Cardiac fibroblast (primary cell): ENCODE measurements around the gene MYLIP.

ENCODE experiments used
- DNase-seq, 2 donors: peaks; one replicate each; pipeline versions ENCODE4 v3.0.0 to v3.0.0-alpha.2; 2010; ENCODE audit warnings: low read depth in 2 of 2
- H3K4me3 ChIP-seq, 2 donors: replicated peaks in 1 of 2; 1 replicate in 1 of 2; 2 replicates in 1 of 2; pipeline ENCODE4 v1.5.1; 2011; ENCODE audit warnings: low read depth in 2 of 2, low read length in 2 of 2, mild to moderate bottlenecking in 2 of 2, moderate library complexity in 1 of 2
- CTCF ChIP-seq: IDR thresholded peaks from one replicate; pipeline ENCODE4 v1.5.1; 2011; ENCODE audit warnings: low read depth, mild to moderate bottlenecking, low read length, inconsistent platforms

Gene MYLIP

GRCh38 chr6:16128759-16129622 lies at the start of gene MYLIP:
Gene MYLIP, plus strand, starts transcription at chr6:16129086. Its CDS starts 237 bp downstream, at chr6:16129323.
- DNase-seq, result peak; percentile 87 to 97
- H3K4me3 ChIP-seq, result peak within 1 kb of the TSS; percentile 76 to 96
- peak; percentile 61 for TF ChIP-seq CTCF

DNA sequence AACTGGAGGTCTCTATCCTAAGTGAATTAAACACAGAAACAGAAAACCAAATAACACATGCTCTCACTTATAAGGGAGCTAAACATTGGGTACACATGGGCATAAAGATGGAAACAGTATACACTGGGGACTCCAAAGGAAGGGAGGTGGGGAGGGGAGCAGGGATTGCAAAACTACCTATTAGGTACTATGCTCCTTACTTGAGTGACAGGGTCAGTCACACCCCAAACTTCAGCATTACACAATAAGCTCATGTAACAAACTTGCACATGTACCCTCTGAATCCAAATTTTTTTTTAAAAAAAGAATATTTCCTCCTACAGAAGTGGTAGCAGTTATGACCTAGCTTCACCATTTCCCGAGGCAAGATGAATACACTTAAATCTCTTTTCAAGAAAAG lies 49.5 kb upstream of the MYLIP start:
- no peak overlapping the region for H3K4me3 ChIP-seq
- no peak for TF ChIP-seq CTCF
- no peak for DNase-seq

DNA sequence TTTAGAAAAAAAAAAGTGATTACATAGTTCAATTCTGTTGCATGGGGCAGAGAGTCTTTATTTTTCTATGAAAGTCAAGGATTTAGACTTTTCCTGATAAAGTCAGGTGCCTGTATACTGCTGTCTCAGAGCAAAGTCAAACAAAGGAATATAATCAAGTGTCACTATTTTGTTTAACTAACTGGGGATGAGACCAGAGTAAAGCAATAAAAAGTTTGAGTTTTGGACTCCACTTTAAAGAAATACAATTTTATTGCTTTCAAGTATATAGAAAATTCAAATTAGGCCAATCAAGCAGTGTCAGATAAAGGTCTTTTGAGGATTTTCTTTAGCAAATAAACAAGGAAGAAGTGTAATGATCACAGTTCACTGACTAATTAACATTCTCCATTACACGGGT lies 48.7 kb upstream of the MYLIP start:
- H3K4me3 ChIP-seq, result no peak overlapping the region
- TF ChIP-seq CTCF, result no peak
- DNase-seq, result no peak

DNA sequence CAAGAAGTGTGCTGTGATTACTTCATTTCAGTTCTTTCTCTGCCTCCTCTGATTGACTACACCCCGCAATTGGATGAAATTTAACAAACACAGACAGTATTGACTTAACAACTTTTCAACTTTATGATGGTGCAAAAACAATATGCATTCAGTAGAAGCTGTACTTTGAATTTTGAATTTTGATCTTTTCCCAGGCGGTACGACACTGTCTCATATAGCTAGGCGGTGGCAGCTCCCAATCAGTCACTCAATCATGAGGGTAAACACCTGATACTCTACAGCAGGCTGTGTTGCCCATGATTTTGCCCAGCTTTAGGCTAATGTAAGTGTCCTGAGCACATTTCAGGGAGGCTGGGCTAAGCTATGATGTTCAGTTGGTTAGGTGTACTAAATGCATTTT lies 47.6 kb upstream of the MYLIP start:
- no peak for TF ChIP-seq CTCF

GRCh38 chr6:16082361-16082760 lies 46.5 kb upstream of the MYLIP start:
- no peak for TF ChIP-seq CTCF

More for the DNA sequence above, 47.6 kb upstream of the MYLIP start:
- no peak overlapping the region for H3K4me3 ChIP-seq
- no peak for DNase-seq

DNA sequence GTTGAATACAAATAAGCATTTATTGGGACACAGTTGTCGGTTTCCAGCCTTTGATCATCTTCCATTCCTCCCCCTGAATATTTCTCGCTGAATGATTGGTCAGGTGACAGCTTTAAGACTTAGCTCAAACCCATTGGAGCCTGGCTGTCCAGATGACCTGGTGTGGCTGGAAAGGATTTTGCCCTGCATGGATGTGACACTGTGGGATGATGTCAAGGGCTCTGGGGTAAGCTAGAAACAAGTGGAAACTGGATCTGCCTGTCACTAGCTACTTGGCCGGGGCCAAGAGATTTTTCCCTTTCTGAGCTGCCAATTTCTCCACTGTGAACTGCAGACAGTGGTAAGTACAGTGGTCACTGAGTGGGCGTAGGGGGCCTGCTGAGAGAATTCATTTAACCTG lies 41.9 kb upstream of the MYLIP start:
- no peak for TF ChIP-seq CTCF
- no peak for DNase-seq
- H3K4me3 ChIP-seq, result no peak overlapping the region

More at GRCh38 chr6:16082361-16082760, 46.5 kb upstream of the MYLIP start:
- no peak overlapping the region for H3K4me3 ChIP-seq
- DNase-seq, result peak in 1 of 2 donors; percentile 22

DNA sequence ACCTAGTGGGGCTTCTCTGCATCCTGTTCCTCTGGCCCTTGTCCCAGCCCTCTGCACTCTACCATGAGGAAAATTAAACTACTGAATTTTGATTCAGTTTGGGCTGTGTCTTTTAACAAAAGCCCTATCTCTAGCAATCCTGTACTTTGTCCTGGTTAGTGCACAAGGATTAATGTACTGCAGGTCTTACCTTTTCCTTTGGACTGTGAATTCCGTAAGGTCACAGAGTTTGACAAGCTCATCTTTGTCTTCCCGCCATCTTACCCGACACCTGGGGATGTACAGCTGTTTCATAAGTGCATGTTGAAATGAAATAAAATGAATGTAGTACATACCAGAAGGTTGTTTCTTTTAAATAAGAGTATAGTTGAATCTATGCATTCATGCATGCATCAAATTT lies 41.5 kb upstream of the MYLIP start:
- H3K4me3 ChIP-seq, result no peak overlapping the region
- TF ChIP-seq CTCF, result no peak

More for the DNA sequence above, 41.5 kb upstream of the MYLIP start:
- no peak for DNase-seq
